Right ventricle myocardium inferior (tissue), 1 donor: ENCODE results near the gene ADPRM. TPM values are rescaled to one million over a fixed set of nuclear protein-coding genes. Genes with fewer than 3 reads are reported as not detected.
"Not testable (repeated sequence)": the region's sequence is repeated elsewhere in the genome, so short reads cannot be mapped to it uniquely, and the experiment has no call there.

Experiments used
- ATAC-seq: fragments of 200-7000 bp; cut with Tn5 transposase; one replicate; pipeline ENCODE4 v1.9.1; 2020; ENCODE audit warnings: mild to moderate bottlenecking, moderate library complexity
- DNase-seq: peaks from one replicate; pipeline ENCODE4 v3.0.0; 2021; ENCODE audit errors: missing footprints
- intact Hi-C: fragments of 100-400 bp; cut with DNase I; formaldehyde crosslinking; loops from one replicate; pipeline ENCODE4 v1.11.0; 2022
- total RNA-seq: library from RNA; stranded (reverse); fragmentation: NEBNext Ultra II Directional; extraction: Animal tissue kit (Norgen Biotek cat#: 25700); gene quantifications from one replicate; pipeline ENCODE4 v1.2.1, GENCODE V29; 2021
- donor health status: DM: no; HTN: yes; CAD: no; lungs with severe emphysema.

ADPRM gene
- total RNA-seq, 1 donor from 2014 or later, result 3.8 TPM

DNA sequence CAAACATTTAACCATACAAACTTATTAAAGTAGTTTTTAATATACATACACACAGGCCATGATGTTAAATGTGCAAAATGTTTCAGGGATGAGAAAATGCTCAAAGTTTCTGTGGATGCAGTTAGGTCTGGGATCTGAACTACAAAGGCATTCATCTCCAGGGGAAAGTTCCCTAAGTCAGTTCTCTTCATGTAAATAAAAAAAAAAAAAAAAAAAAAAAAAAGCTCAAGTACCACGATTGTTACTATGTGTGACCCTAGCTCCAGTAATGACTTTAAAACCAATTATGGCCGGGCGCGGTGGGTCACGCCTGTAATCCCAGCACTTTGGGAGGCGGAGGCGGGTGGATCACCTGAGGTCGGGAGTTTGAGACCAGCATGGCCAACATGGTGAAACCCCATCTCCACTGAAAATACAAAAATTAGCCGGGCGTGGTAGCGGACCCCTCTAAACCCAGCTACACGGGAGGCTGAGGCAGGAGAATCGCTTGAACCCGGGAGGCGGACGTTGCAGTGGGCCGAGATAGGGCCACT is 1.5 kb upstream of the ADPRM start:
- ATAC-seq, DNase-seq, intact Hi-C loops: not testable (repeated sequence)

DNA sequence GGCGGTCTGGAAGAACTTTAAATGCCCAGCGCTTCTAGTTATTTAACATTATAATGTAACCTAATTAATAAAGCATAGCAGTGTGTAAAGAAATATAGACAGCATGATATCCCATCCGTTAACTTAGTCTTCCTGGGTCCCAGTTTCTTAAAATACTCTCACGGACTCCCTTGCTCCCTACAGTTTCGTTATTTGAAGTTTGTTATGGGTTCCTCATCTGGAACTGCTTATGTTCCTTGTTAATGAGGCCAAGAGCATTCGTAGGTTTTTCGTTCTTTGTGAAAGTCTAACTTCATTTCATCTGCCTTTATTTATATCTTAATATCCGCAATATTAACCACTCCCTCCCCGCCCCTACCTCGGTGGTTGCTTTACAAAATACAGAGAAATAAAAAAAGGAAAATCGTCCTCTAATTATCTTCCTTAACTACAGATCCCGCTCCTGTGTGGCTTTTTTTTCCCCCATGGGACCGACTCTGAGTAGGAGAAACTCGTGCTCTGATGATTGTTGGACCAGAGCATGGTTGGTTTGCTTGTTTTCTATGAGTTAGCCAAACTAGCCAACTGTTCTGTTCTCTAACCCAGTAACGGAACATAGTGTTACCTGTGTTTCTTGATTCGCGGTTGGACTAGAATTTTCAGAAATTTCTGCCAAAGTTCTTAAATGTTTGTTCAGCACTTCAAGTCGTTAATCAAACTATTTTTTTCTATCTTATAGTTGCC is 863 bp downstream of the ADPRM start:
- no peak for ATAC-seq
- intact Hi-C loops, result no loop called here
- no peak for DNase-seq

DNA sequence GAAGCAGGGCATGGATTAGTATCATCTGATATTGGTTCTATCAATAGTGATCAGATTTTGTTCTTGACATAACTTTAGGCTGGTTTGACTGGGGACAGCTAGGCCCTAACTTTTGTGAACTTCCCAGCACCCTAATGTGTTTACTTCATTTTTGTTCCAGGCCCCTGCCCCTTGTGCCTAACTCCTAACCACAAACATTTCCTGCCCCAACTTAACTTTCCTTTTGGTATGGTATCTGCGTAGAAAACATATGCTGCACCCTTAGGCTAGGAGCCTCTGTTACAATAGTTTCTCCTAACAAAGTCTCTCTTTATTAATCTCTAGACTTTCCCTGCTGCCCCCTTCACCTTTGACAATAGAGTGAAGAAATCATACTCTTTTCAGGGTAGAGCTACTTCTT is 2.5 kb downstream of the ADPRM start:
- DNase-seq (no peak), ATAC-seq (no peak)
- intact Hi-C loops, result no loop called here

DNA sequence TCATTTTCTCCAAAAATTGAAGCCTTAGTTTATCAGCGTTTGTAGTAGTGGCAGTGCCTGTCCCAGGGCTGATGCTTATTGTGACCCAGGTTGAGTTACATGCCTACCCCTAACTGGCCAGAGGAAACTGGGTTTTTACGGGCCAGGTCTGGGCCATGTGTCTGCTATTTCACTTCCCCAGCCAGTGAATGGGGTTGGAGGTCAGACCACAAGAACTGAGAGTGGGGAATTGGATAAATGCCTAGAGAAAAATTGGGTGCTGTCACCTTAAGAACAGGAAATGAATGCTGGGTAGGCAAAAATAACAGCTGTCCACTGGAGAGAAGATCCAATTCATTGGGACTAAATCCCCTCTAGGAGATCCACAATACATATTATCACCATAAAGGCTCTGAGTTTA is 5.2 kb downstream of the ADPRM start:
- ATAC-seq (no peak), DNase-seq (no peak)
- intact Hi-C loops, result no loop called here

DNA sequence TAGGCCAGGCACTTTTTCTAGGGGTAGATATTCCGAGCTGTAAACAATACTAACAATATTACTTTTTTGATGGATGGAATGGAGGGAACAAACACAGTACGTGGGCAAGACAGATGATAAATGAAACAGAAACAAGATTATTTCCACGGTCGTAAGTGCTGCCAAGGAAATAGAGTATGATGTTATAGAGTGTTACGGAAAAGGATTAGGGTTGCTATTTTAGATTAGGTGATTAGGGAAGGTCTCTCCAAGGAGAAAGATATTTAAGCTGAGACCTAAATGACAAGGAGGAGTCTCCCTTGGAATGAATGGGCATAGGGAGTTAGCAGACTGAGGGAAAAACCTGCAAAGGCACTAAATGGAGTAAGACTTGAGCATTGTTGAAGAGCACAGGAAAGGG is 8.3 kb downstream of the ADPRM start:
- no peak for DNase-seq
- no peak for ATAC-seq
- intact Hi-C loops, result no loop called here

DNA sequence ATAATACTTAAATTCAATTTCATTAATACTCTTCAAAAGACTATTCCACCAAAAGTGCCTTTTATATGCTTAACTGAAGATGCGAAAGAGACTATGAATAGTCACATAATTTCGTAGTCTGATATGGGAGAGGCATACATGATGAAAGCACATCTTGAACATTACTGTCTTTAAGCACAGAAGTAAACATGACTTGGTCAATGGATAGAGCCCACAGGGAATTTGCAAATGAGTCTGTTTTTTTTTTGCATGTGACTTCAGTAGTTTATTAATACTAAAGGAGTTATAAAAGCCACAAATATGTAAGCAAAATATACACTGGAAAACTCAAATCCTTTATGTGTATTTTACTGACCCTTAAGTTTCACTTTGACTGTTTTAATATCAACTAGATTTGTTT is 15.9 kb downstream of the ADPRM start:
- DNase-seq (no peak), ATAC-seq (no peak)
- intact Hi-C loops, result no loop called here

DNA sequence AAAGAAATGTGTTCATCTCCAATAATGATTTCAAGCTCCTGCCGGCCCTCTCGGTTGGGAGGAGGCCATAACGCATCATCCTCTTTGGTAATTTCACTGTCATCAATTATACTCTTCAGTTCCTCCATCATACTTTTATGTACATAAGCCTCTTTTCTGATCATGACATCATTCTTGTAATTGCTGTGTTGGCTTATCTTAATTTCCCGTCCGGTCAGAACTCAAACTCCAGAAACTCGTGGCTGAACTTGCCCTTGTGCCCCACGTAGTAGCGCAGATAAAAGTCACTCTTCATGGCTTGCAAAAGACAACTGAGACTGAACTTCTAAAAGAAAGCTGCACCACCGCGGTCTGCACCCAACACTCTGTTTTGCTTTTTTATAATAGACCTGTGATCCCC is 18.8 kb downstream of the ADPRM start:
- ATAC-seq (no peak), DNase-seq (no peak)
- intact Hi-C loops, result no loop called here

DNA sequence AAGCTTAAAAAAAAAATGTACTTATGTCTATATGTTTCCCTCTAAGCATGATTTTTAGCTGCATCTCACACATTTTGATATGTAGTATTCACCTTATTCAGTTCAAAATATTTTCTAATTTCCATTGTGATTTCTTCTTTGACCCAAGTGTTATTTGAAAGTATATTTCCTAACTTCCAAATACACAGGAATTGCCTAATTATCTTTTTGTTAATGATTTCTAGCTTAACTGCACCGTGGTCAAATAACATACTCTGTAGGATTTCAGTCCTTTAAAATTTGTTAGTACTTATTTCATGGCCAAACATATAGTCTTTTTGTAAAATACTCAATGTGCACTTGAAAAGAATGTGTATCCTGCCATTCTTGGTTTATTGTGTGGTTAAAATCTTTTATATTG is 21.2 kb downstream of the ADPRM start:
- intact Hi-C loops, result no loop called here
- ATAC-seq, result no peak

DNA sequence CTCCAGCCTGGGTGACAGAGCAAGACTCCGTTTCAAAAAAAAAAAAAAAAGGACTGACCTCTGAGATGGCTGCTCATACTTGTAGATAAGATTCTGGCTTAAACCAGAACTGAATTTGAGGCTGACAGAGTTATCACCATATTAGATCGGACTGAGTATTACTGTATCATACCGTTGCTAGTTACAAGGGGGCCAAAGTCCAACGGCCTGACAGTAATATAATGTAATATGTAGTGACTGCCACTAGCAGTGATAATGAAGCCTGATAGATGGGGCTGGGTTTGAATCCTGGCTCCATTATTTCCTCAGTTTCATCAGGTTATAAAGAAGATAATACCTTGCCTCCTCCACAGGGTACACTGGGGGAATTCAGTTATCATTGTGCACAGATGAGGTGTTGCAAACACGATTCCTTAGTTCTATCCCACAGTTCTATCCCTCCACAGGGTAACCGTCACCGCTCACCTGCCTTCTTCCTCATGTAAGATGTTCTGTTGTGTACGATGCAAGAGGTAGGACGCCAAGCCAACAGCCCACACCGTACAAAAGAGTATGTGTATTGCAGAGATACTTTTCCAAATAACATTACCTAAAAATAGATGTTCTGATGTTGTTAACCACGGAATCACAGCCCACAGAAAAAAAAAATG is 27.3 kb downstream of the ADPRM start:
- DNase-seq, result no peak
- no peak for ATAC-seq
- intact Hi-C loops, result no loop called here

More for the DNA sequence above, 21.2 kb downstream of the ADPRM start:
- no peak for DNase-seq

DNA sequence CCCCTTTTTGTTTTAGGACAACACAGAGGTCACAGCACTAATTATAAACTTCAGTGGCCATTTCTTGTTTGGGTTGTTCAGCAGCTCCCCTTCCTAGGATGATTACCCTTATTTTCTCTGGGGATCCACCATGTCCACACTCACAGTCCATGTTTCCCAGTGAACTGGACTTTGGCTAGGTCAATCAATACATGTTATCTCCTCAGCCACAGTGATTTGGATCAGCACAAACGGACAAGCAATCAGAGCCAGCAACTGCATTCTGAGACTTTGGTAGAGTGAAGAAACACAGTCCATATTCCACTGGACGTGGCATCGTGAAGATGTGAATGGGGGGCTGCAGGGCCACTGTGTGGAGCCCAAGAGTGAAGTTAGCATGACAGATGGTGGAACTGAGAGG is 27.9 kb downstream of the ADPRM start:
- DNase-seq (no peak), ATAC-seq (no peak)
- intact Hi-C loops, result no loop called here

DNA sequence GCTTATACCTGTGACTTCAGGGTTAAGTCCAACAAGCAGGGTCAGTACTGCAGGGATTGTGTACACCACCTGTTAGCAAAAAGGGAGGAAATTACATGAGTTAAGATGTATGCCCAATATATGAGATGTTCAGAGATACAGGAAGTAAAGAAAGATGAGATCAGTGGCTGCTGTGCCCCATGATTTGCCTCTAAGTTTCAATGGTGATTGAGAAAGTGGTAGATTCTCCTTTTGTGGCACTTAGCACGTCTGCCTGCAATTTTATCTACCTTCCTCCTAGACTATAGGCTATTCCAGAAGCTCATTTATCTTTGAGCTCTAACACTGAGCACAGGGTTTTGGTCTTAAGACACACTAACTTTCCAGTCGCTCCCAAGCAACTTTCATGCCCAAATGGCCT is 28.8 kb downstream of the ADPRM start:
- DNase-seq, result no peak
- intact Hi-C loops, result no loop called here
- ATAC-seq, result no peak

DNA sequence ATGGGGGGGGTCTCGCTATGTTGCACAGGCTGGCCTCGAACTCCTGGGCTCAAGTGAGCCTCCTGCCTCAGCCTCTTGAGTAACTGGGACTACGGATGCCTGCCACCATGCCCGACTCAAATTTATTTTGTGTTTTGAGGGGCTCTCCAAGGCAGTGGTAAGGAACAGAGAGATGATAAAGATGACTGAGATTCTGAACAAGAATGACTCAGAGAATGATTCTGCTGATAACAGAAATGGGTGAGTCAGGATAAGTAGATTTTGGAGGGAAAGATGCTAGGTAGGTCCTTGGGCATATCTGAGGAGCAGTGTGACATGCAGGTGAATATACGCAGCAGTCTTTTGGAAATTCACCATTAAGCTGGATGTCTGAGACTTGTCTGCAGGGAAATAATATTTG is 29.8 kb downstream of the ADPRM start:
- DNase-seq, result no peak
- intact Hi-C loops, result no loop called here
- ATAC-seq, result no peak

DNA sequence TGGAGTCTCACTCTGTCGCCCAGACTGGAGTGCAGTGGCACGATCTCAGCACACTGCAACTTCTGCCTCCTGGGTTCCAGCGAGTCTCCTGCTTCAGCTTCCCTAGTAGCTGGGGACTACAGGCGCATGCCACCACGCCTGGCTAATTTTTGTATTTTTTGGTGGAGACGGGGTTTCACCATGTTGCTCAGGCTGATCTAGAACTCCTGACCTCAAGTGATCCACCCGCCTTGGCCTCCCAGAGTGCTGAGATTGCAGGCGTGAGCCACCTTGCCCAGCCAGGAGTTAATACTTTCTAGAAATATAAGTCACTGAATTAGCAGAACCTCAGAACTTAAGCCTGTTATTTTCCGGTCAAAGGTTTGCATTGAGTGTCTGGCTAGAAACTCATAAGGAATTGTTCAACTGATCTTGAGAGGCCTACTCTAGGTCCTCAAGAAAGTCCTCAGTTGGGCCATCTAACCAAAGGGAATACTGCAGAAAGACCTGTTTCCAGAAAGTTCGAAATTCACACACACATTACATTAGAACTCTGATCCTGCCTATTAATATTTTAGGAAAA is 31.0 kb downstream of the ADPRM start:
- intact Hi-C loops, result no loop called here
- DNase-seq (no peak), ATAC-seq (no peak)

DNA sequence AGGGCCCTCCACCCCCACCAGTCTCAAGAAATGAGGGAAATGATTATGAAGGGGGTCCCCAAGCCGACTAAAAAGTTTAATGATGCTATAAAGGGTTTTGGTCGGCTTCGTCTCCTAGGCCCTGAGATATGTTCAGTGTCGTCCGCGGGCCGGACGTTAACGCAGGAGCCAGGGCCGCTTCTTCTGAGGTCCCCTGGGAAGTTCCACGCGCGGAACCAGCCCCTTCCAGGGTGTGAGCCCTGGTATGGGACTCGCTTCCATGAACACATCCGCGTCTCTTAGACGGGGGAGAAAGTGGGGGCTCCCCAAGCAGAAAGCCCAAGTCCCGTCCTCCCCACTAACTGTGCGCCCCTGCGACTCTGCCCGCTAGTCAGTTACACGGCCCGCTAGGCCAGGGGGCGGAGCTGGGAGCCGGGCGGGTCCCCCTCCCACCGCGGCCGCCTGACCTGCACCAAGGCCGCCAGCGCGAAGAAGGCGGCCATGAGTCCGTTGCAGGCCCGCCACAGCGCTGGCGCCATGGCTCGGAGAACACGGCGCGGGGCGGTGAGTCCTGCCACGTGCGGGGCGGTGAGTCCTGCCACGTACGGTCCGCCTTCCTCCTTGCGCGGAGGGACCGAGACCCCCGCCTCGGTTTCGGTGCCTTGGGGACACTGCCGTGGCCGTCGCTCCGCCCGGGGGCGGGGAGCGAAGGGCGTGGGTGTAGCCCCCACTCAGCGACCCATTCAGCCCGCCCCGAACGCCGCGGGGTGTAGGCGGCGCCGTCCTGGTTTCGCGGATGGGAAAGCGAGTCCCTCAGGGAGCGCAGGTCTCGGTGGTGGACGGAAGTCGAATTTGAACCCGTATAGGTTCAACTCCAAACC is 32.2 kb downstream of the ADPRM start, which contains the start of gene TMEM220:
Gene TMEM220 (minus strand): TSS at position 690 of the 860 bp plus-strand sequence. CDS start 172 bp downstream, at position 518.
- ATAC-seq, result peak; percentile 98
- DNase-seq, result peak; percentile 90
- intact Hi-C loops, result loop anchor here (10.0 kb wide), 2 partner anchors 65 to 415 kb away; no protein-coding TSS in a partner anchor

DNA sequence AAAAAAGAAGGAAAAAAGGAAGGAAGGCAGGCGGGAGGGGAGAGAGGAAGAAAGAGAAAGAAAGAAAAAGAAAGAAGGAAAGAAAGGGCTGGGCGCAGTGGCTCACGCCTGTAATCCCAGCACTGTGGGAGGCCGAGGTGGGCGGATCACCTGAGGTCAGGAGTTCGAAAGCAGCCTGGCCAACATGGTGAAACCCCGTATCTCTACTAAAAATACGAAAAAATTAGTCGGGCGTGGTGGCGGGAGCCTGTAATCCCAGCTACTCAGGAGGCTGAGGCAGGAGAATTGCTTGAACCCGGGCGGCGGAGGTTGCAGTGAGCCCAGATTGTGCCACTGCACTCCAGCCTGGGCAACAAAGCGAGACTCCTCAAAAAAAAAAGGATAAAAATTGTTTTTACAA is 32.9 kb downstream of the ADPRM start:
- ATAC-seq, DNase-seq: not testable (repeated sequence)

DNA sequence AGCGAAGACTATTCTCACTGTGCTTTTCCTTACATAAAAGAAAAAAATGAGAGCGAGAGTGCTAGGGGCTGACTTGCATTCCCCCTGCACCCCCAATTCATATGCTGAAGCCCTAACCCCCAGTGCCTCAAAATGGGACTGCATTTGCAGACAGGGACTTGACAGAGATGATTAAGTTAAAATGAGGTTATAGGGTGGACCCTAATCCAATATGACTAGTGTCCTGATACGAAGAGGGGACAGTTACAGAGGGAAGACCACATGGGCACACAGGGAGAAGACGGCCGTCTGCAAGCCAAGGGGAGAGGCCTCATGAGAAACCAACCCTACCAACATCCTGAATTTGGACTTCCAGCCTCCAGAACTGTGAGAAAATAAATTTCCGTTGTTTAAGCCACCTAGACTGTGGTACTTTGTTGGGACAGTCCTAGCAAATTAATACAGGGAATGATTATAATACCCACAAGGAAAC is 34.0 kb downstream of the ADPRM start:
- ATAC-seq (no peak), DNase-seq (no peak)
- intact Hi-C loops, result loop anchor here (10.0 kb wide), 2 partner anchors 63 to 413 kb away; no protein-coding TSS in a partner anchor

More for the DNA sequence above, 32.9 kb downstream of the ADPRM start:
- intact Hi-C loops, result loop anchor here (10.0 kb wide), 2 partner anchors 65 to 415 kb away; no protein-coding TSS in a partner anchor

DNA sequence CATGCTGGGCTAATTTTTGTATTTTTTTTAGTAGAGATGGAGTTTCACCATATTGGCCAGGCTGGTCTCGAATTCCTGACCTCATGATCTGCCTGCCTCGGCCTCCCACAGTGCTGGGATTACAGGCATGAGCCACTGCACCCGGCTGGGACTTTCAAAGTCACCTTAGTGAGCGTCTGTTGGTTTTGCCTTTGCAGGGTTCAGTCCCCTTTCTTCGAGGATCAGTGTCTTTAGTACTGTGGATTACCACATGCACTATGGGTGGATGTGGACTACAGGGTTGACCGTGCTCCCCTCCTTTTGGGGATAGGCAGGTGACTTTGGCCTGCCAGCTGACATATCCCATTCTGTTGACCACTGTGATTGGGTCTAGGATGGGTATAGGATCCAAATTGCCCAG is 34.7 kb downstream of the ADPRM start:
- DNase-seq, ATAC-seq: not testable (repeated sequence)
- intact Hi-C loops, result loop anchor here (10.0 kb wide), 2 partner anchors 63 to 413 kb away; no protein-coding TSS in a partner anchor

DNA sequence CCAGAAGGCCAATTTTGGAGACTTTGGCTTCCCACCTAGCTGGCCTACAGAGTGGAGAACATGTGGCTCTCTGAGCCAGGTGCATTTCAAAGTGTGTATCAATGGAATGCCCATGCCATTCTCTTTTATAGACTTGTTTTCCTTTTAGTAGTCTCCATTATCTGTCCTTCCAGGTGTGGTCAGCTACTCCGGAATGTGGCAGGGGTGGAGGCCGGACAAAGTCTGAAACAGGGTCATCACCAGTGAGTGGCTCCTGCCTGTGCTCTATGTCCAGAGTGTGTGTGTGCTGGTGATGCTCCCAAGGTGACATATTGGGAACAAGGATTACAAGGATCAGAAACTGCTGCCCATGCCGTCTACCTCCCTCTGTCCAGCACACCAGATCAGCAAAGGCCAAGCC is 36.3 kb downstream of the ADPRM start:
- ATAC-seq (no peak), DNase-seq (no peak)
- intact Hi-C loops, result loop anchor here (10.0 kb wide), 2 partner anchors 61 to 411 kb away; no protein-coding TSS in a partner anchor
